Type B pancreatic cell (in vitro differentiated cells): ENCODE measurements around the gene MBD1. TPM values are rescaled to one million over a fixed set of nuclear protein-coding genes. Genes with fewer than 3 reads are reported as not detected.

Source experiments
- DNase-seq: peaks from one replicate; pipeline ENCODE4 v3.0.0; 2021; ENCODE audit warnings: mixed read lengths; ENCODE audit not compliant: unreplicated experiment; ENCODE audit errors: extremely low spot score
- H3K27ac Mint-ChIP-seq: 2 replicates; pipeline ENCODE4 v1.8.0; 2021; ENCODE audit warnings: mild to moderate bottlenecking, mixed read lengths
- H3K27me3 Mint-ChIP-seq: 2 replicates; pipeline ENCODE4 v1.8.0; 2021; ENCODE audit warnings: mixed read lengths
- H3K36me3 Mint-ChIP-seq: 2 replicates; pipeline ENCODE4 v1.8.0; 2021; ENCODE audit warnings: mixed read lengths
- H3K4me1 Mint-ChIP-seq: one replicate; pipeline ENCODE4 v1.8.0; 2021; ENCODE audit warnings: mixed read lengths; ENCODE audit not compliant: unreplicated experiment
- H3K4me3 Mint-ChIP-seq: 2 replicates; pipeline ENCODE4 v1.8.0; 2021; ENCODE audit warnings: mild to moderate bottlenecking, mixed read lengths
- H3K9me3 Mint-ChIP-seq: 2 replicates; pipeline ENCODE4 v1.8.0; 2021; ENCODE audit warnings: mixed read lengths
- CTCF ChIP-seq: fragments of 200-600 bp; sonication (generic); conservative IDR thresholded peaks from 2 replicates; pipeline ENCODE4 v1.5.0; 2021; ENCODE audit warnings: antibody characterized with exemption, mild to moderate bottlenecking
- long read RNA-seq: library from polyadenylated mRNA; unstranded; transcript quantifications from one replicate; pipeline ENCODE4 v2.0.0, GENCODE V29; 2020
- total RNA-seq: library from RNA; stranded (reverse); gene quantifications from 2 replicates; pipeline ENCODE4 v1.2.1, GENCODE V29; 2021; ENCODE audit warnings: low replicate concordance

Gene MBD1, protein sequence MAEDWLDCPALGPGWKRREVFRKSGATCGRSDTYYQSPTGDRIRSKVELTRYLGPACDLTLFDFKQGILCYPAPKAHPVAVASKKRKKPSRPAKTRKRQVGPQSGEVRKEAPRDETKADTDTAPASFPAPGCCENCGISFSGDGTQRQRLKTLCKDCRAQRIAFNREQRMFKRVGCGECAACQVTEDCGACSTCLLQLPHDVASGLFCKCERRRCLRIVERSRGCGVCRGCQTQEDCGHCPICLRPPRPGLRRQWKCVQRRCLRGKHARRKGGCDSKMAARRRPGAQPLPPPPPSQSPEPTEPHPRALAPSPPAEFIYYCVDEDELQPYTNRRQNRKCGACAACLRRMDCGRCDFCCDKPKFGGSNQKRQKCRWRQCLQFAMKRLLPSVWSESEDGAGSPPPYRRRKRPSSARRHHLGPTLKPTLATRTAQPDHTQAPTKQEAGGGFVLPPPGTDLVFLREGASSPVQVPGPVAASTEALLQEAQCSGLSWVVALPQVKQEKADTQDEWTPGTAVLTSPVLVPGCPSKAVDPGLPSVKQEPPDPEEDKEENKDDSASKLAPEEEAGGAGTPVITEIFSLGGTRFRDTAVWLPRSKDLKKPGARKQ
- total RNA-seq: 66.3 and 81.9 TPM in 2 replicates
- long read RNA-seq, partial matches to known transcripts: 1 of 17 reads
- long read RNA-seq, other reads (novel, unspliced or antisense): 15 of 17 reads

- Mint-ChIP-seq H3K4me1 (peaks cover 26% of the 10 kb centered on the region), H3K4me3 (peak within 1 kb of the TSS; percentile 98), H3K27me3 (no peaks in the 10 kb centered on the region), H3K36me3 (peaks cover 33% of the 10 kb centered on the region), H3K27ac (peak within 1 kb of the TSS; percentile 95), H3K9me3 (no peaks in the 10 kb centered on the region)
- peak; percentile 96 for DNase-seq
- TF ChIP-seq CTCF: peak; percentile 42
Observed at GRCh38 chr18:50281295-50281971, at the start of gene MBD1. MBD1 (minus strand) TSS chr18:50281523; CDS start chr18:50279992, 1,531 bp downstream.

GRCh38 chr18:50330176-50330575 is 48.9 kb upstream of the MBD1 start:
- TF ChIP-seq CTCF: no peak
- Mint-ChIP-seq H3K36me3 (no peaks in the 10 kb centered on the region), H3K9me3 (no peaks in the 10 kb centered on the region), H3K27me3 (peaks cover 13% of the 10 kb centered on the region), H3K4me1 (no peaks in the 10 kb centered on the region), H3K4me3 (no peak overlapping the region), H3K27ac (no peak overlapping the region)
- no peak for DNase-seq

DNA sequence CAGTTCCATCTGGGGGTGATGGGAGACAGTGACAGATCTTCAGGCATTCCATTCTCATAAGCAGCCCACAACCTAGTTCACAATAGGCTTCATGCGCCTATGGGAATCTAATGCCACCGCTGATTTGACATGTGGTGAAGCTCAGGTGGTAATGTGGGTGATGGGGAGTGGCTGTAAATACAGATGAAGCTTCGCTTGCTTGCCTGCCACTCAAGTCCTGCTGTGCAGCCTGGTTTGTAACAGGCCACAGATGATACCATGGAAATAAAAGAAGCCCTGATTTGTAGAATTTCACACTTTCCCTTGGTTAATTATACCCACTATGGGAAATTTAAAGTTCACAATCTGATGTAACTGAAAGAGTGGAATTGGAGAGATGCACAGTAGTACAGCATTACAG is 46.7 kb upstream of the MBD1 start:
- Mint-ChIP-seq H3K4me1 (no peaks in the 10 kb centered on the region), H3K9me3 (no peaks in the 10 kb centered on the region), H3K36me3 (no peaks in the 10 kb centered on the region), H3K27me3 (peaks cover 13% of the 10 kb centered on the region), H3K27ac (no peak overlapping the region), H3K4me3 (no peak overlapping the region)
- DNase-seq: no peak
- TF ChIP-seq CTCF: no peak

DNA sequence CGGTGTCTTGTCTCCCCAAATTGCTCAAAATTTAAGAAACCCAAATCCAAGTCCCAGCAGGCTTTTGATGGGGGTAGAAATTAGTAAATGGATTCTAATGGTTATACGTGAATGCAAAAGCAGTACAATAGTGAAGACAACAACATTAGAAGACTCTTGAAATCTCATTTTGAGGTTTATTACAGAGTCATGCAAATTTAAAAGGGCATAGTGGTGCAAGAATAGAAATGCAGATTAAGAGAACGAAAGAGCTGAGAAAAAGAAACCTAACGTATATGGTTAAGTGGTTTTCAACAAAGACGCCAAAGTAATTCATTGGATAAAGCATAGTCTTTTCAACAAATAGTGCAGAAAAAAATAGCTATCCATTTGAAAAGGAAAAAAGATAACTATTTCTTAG is 39.4 kb upstream of the MBD1 start:
- Mint-ChIP-seq H3K4me1 (no peaks in the 10 kb centered on the region), H3K27me3 (peaks cover 5% of the 10 kb centered on the region), H3K4me3 (no peak overlapping the region), H3K36me3 (no peaks in the 10 kb centered on the region), H3K9me3 (no peaks in the 10 kb centered on the region), H3K27ac (no peak overlapping the region)
- DNase-seq: no peak
- TF ChIP-seq CTCF: no peak

DNA sequence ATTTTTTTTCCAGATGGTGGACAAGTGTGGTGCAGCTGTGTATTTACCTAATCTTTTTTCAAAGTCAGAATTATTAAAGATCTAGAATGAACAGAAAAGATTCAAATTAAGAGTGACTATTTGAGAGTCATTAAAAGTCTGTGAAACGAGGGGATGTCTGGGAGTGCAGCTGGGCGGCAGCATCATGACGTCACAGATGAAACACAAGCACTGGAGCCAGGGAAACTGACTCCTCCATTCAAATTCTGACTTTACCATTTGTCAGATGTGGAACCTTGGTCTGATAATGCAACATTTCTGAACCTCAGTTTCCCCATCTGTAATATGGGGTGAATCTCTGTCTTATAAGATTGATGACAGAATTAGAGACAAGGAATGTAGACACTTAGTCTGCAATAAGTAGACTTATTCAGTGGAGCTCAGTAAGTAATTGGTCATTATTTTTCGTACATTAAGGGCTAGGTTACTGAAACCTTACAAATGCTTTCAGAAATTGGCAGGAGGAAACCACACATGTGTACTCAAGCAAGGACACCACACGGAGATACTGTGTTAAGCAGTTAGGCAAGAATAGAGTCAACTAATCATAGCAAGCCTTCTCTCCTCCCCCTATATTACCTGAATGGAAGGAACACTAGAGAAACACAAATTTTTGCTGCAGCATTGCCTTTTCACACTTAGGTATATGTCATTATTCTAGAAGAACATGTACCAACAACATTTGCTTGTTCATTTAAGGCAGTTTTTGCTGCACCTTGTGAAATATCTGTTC is 34.0 kb upstream of the MBD1 start:
- DNase-seq: no peak
- Mint-ChIP-seq H3K27me3 (peaks cover 17% of the 10 kb centered on the region), H3K27ac (no peak overlapping the region), H3K9me3 (no peaks in the 10 kb centered on the region), H3K4me1 (no peaks in the 10 kb centered on the region), H3K4me3 (no peak overlapping the region), H3K36me3 (no peaks in the 10 kb centered on the region)
- no peak for TF ChIP-seq CTCF
